GM21528 (cell line): ENCODE results near the gene TRIM31.

Experiments used
- ATAC-seq: cut with Tn5 transposase; IDR thresholded peaks from one replicate; pipeline ENCODE4 v1.9.1; 2021; ENCODE audit warnings: mild to moderate bottlenecking, moderate library complexity; ENCODE audit not compliant: unreplicated experiment, low FRiP score

Gene TRIM31

GRCh38 chr6:30061858-30062458, 50.9 kb downstream of the TRIM31 start:
- peak; percentile 18 for ATAC-seq

- peak; percentile 82 for ATAC-seq
Observed at GRCh38 chr6:30061092-30061857, 51.6 kb downstream of the TRIM31 start, which contains the start of gene POLR1H. TSS of gene POLR1H (plus strand) at chr6:30061265. CDS start at chr6:30061525, 260 bp downstream.

- ATAC-seq, result peak; percentile 17
Observed at GRCh38 chr6:30060606-30061091, 52.2 kb downstream of the TRIM31 start.

GRCh38 chr6:30055513-30055912, 57.4 kb downstream of the TRIM31 start:
- ATAC-seq, result no peak

- no peak for ATAC-seq
Observed at GRCh38 chr6:30053682-30054081, 59.2 kb downstream of the TRIM31 start.
